HCT116 (cell line): ENCODE data around the gene ACCSL. TPM values are rescaled to one million over a fixed set of nuclear protein-coding genes. Genes with fewer than 3 reads are reported as not detected.

ENCODE experiments used
- ATAC-seq: fragments of 200-7000 bp; cut with Tn5 transposase; 2 replicates; pipeline ENCODE4 v1.9.1; 2020; ENCODE audit warnings: mild to moderate bottlenecking, moderate library complexity
- BruUV-seq: library from RNA; stranded (reverse); fragments of 400-500 nt; replicated peaks from 2 replicates; lab custom pipeline; 2021; lab: Mats Ljungman, UMichigan
- CTCF ChIA-PET: fragments of 300-600 bp; sonication (Branson Sonifier 250); formaldehyde crosslinking; loops from one replicate; lab custom pipeline; 2021; ENCODE audit warnings: antibody characterized with exemption; lab: Charles Lee
- POLR2A ChIA-PET: fragments of 300-600, 350-600 bp; sonication (Branson Sonifier 250); formaldehyde crosslinking; loops from one replicate; lab custom pipeline; 2021; ENCODE audit warnings: antibody characterized with exemption; lab: Charles Lee
- RAD21 ChIA-PET, 2 experiments: fragments of 300-600 bp; sonication (Branson Sonifier 250); formaldehyde crosslinking; loops; one replicate each; lab custom pipeline; 2023; ENCODE audit warnings: low total read pairs in 2 of 2; ENCODE audit not compliant: uncharacterized antibody in 2 of 2, unreplicated experiment in 2 of 2, low non-redundant PET in 1 of 2; lab: Charles Lee
- DNase-seq: peaks from one replicate; pipeline ENCODE4 v3.0.0-alpha.2; 2010; ENCODE audit warnings: low read depth, low spot score
- H2AFZ ChIP-seq: fragments of 200-600 bp; shearing (Covaris generic), sonication (generic); 2 replicates; pipeline ENCODE4 v1.6.1; 2017; ENCODE audit warnings: low read depth, mixed run types, mixed read lengths, antibody characterized with exemption, low read length; ENCODE audit not compliant: poor library complexity, severe bottlenecking
- H3K27ac ChIP-seq: 2 replicates; pipeline ENCODE4 v1.5.1; 2012; ENCODE audit warnings: low read depth, low read length
- H3K27me3 ChIP-seq: fragments of 200-600 bp; sonication (generic); 2 replicates; pipeline ENCODE4 v1.6.1; 2016; ENCODE audit warnings: mixed run types, low read length, mixed read lengths; ENCODE audit not compliant: insufficient read depth
- H3K36me3 ChIP-seq, 2 experiments: fragments of 200-500 bp in 1 of 2; fragments of 200-600 bp in 1 of 2; sonication (Bioruptor generic) in 1 of 2; sonication (generic) in 1 of 2; 2 replicates each; pipeline versions ENCODE4 v1.5.1 to v1.6.1; 2014 to 2016; ENCODE audit warnings: low read length in 2 of 2, inconsistent platforms in 1 of 2, mixed read lengths in 1 of 2, mixed run types in 1 of 2; ENCODE audit not compliant: insufficient read depth in 2 of 2, control insufficient read depth in 1 of 2
- H3K4me1 ChIP-seq, 2 experiments: fragments of 200-600 bp in 1 of 2; sonication (generic) in 1 of 2; 2 replicates each; pipeline versions ENCODE4 v1.5.1 to v1.6.1; 2012 to 2017; ENCODE audit warnings: low read length in 2 of 2, inconsistent platforms in 1 of 2, mild to moderate bottlenecking in 1 of 2, mixed read lengths in 1 of 2, mixed run types in 1 of 2, moderate library complexity in 1 of 2; ENCODE audit not compliant: insufficient read depth in 2 of 2, control insufficient read depth in 1 of 2
- H3K4me2 ChIP-seq: fragments of 200-600 bp; sonication (generic); 2 replicates; pipeline ENCODE4 v1.6.1; 2017; ENCODE audit warnings: mixed run types, low read length, mixed read lengths
- H3K4me3 ChIP-seq, 2 experiments: fragments of 200-600 bp in 1 of 2; sonication (generic) in 1 of 2; replicated peaks in 1 of 2; 2 replicates each; pipeline ENCODE4 v1.5.1; 2011 to 2016; ENCODE audit warnings: low read length in 2 of 2, control low read depth in 1 of 2, low read depth in 1 of 2, mild to moderate bottlenecking in 1 of 2, mixed read lengths in 1 of 2, mixed run types in 1 of 2
- H3K79me2 ChIP-seq: fragments of 200-600 bp; sonication (generic); 2 replicates; pipeline ENCODE4 v1.6.1; 2017; ENCODE audit warnings: mild to moderate bottlenecking, mixed run types, low read length, moderate library complexity, mixed read lengths; ENCODE audit not compliant: insufficient read depth
- H3K9ac ChIP-seq: fragments of 200-600 bp; sonication (generic); 2 replicates; pipeline ENCODE4 v1.6.1; 2016; ENCODE audit warnings: low read length, mixed read lengths
- H3K9me2 ChIP-seq: fragments of 200-600 bp; sonication (generic), shearing (Covaris generic); 2 replicates; pipeline ENCODE4 v1.6.1; 2017; ENCODE audit warnings: mixed run types, mild to moderate bottlenecking, moderate library complexity; ENCODE audit not compliant: insufficient read depth
- H3K9me3 ChIP-seq, 2 experiments: fragments of 200-500 bp in 1 of 2; fragments of 200-600 bp in 1 of 2; sonication (Bioruptor generic) in 1 of 2; sonication (generic) in 1 of 2; 2 replicates each; pipeline ENCODE4 v1.6.1; 2014 to 2017; ENCODE audit warnings: low read length in 2 of 2, mixed read lengths in 2 of 2, inconsistent platforms in 1 of 2, low read depth in 1 of 2, mild to moderate bottlenecking in 1 of 2, mixed run types in 1 of 2, moderate library complexity in 1 of 2; ENCODE audit not compliant: control insufficient read depth in 1 of 2, insufficient read depth in 1 of 2
- H4K20me1 ChIP-seq: fragments of 200-600 bp; sonication (generic), shearing (Covaris generic); 2 replicates; pipeline ENCODE4 v1.6.1; 2017; ENCODE audit warnings: mixed run types, mild to moderate bottlenecking, moderate library complexity; ENCODE audit not compliant: insufficient read depth
- CBX3 ChIP-seq: IDR thresholded peaks from 2 replicates; pipeline ENCODE4 v1.6.1; 2012; ENCODE audit warnings: low read depth
- CEBPB ChIP-seq: IDR thresholded peaks from 2 replicates; pipeline ENCODE4 v1.6.1; 2012; ENCODE audit warnings: low read depth
- EGR1 ChIP-seq: IDR thresholded peaks from 2 replicates; pipeline ENCODE4 v1.6.1; 2012; ENCODE audit warnings: low read depth
- EZH2 ChIP-seq: fragments of 200-600 bp; sonication (generic); IDR thresholded peaks from 2 replicates; pipeline ENCODE4 v1.6.1; 2017; ENCODE audit warnings: antibody characterized with exemption, mixed run types
- EZH2phosphoT487 ChIP-seq: fragments of 200-600 bp; IDR thresholded peaks from 2 replicates; pipeline ENCODE4 v1.6.1; 2018; ENCODE audit warnings: antibody characterized with exemption, borderline replicate concordance
- FOSL1 ChIP-seq: IDR thresholded peaks from 2 replicates; pipeline ENCODE4 v1.6.1; 2012; ENCODE audit warnings: low read depth
- JUND ChIP-seq: IDR thresholded peaks from 2 replicates; pipeline ENCODE4 v1.6.1; 2012
- POLR2AphosphoS5 ChIP-seq: IDR thresholded peaks from 2 replicates; pipeline ENCODE4 v1.6.1; 2011; ENCODE audit warnings: mild to moderate bottlenecking, low read depth, low read length, moderate library complexity
- RAD21 ChIP-seq: IDR thresholded peaks from 2 replicates; pipeline ENCODE4 v1.6.1; 2012; ENCODE audit warnings: low read depth, mild to moderate bottlenecking
- SIN3A ChIP-seq: IDR thresholded peaks from 2 replicates; pipeline ENCODE4 v1.6.1; 2012; ENCODE audit warnings: low read depth
- SP1 ChIP-seq: IDR thresholded peaks from 2 replicates; pipeline ENCODE4 v1.6.1; 2012; ENCODE audit warnings: low read depth
- SRF ChIP-seq: IDR thresholded peaks from 2 replicates; pipeline ENCODE4 v1.6.1; 2012; ENCODE audit warnings: low read depth
- YY1 ChIP-seq: IDR thresholded peaks from 2 replicates; pipeline ENCODE4 v1.6.1; 2011; ENCODE audit warnings: low read length, low read depth, moderate library complexity, mild to moderate bottlenecking; ENCODE audit not compliant: insufficient replicate concordance; ENCODE audit errors: extremely low read depth
- ZNF274 ChIP-seq: fragments of 200-500 bp; sonication (Bioruptor generic); IDR thresholded peaks from 2 replicates; pipeline ENCODE4 v1.6.1; 2014; ENCODE audit warnings: mild to moderate bottlenecking, low read depth, low read length, inconsistent platforms
- intact Hi-C: fragments of 100-400 bp; cut with micrococcal nuclease; formaldehyde crosslinking; loops from 2 replicates; pipeline ENCODE4 v1.10.0; 2022
- total RNA-seq: library from RNA; stranded (reverse); gene quantifications from one replicate; pipeline ENCODE4 v1.2.1, GENCODE V29; 2021; ENCODE audit not compliant: unreplicated experiment
- TF ChIP-seq, protein P1 (sequence below): IDR thresholded peaks from 2 replicates; pipeline ENCODE4 v1.6.1; 2012
- TF ChIP-seq, protein P2 (sequence below): IDR thresholded peaks from 2 replicates; pipeline ENCODE4 v1.6.1; 2012; ENCODE audit warnings: low read depth
- TF ChIP-seq, protein P3 (sequence below), 3 experiments: fragments of 200-600 bp in 1 of 3; sonication (generic) in 1 of 3; IDR thresholded peaks in 2 of 3; conservative IDR thresholded peaks in 1 of 3; 2 replicates each; pipeline ENCODE4 v1.5.1; 2012 to 2017; ENCODE audit warnings: low read depth in 2 of 3, low read length in 2 of 3, antibody characterized with exemption in 1 of 3, borderline replicate concordance in 1 of 3, control low read depth in 1 of 3, mild to moderate bottlenecking in 1 of 3, mixed read lengths in 1 of 3, mixed run types in 1 of 3, moderate library complexity in 1 of 3; ENCODE audit not compliant: insufficient read depth in 1 of 3
- TF ChIP-seq, protein P4 (sequence below): IDR thresholded peaks from 2 replicates; pipeline ENCODE4 v1.6.1; 2011; ENCODE audit warnings: mild to moderate bottlenecking, low read length, moderate library complexity; ENCODE audit not compliant: insufficient replicate concordance; ENCODE audit errors: extremely low read depth

The ACCSL gene
- total RNA-seq, 1 experiment from 2014 or later: not detected

DNA sequence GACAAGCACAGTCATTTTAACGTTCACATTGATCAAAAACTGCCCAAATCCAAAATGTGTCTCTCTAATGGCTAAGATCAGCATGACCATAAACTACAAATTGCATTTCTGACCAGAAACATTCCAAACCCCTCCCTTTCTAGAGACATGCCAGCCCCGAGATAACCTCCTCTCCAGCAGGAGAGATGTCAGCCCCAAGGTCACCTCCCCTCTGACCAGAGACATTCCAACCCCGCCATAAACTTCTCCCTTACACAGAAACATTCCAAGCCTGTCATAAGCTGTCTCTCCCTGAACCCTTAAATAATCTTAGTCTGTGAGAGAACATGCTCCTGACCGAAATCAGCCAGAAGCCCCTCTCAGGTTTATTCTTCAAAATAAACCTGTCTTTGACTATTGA lies 41.1 kb downstream of the ACCSL start:
- H2AFZ ChIP-seq: no peak overlapping the region
- no peak for ATAC-seq
- CTCF ChIA-PET: no interaction called here
- no peaks in the 10 kb centered on the region for H4K20me1 ChIP-seq
- no peaks in the 10 kb centered on the region; a peak in 1 of 4 replicates for H3K9me3 ChIP-seq
- no peaks in the 10 kb centered on the region for H3K9me2 ChIP-seq
- no peak overlapping the region for H3K4me2 ChIP-seq
- H3K79me2 ChIP-seq: no peaks in the 10 kb centered on the region
- no peak overlapping the region for H3K4me3 ChIP-seq
- no peak overlapping the region for H3K9ac ChIP-seq
- no TSS peak for BruUV-seq
- no peak for DNase-seq
- no peaks in the 10 kb centered on the region for H3K27me3 ChIP-seq
- TF ChIP-seq EZH2phosphoT487: no peak
- TF ChIP-seq CBX3: no peak
- TF ChIP-seq, protein P1, sequence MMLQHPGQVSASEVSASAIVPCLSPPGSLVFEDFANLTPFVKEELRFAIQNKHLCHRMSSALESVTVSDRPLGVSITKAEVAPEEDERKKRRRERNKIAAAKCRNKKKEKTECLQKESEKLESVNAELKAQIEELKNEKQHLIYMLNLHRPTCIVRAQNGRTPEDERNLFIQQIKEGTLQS: no peak
- TF ChIP-seq, protein P2, sequence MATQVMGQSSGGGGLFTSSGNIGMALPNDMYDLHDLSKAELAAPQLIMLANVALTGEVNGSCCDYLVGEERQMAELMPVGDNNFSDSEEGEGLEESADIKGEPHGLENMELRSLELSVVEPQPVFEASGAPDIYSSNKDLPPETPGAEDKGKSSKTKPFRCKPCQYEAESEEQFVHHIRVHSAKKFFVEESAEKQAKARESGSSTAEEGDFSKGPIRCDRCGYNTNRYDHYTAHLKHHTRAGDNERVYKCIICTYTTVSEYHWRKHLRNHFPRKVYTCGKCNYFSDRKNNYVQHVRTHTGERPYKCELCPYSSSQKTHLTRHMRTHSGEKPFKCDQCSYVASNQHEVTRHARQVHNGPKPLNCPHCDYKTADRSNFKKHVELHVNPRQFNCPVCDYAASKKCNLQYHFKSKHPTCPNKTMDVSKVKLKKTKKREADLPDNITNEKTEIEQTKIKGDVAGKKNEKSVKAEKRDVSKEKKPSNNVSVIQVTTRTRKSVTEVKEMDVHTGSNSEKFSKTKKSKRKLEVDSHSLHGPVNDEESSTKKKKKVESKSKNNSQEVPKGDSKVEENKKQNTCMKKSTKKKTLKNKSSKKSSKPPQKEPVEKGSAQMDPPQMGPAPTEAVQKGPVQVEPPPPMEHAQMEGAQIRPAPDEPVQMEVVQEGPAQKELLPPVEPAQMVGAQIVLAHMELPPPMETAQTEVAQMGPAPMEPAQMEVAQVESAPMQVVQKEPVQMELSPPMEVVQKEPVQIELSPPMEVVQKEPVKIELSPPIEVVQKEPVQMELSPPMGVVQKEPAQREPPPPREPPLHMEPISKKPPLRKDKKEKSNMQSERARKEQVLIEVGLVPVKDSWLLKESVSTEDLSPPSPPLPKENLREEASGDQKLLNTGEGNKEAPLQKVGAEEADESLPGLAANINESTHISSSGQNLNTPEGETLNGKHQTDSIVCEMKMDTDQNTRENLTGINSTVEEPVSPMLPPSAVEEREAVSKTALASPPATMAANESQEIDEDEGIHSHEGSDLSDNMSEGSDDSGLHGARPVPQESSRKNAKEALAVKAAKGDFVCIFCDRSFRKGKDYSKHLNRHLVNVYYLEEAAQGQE: no peak
- TF ChIP-seq POLR2AphosphoS5: no peak
- no peak for TF ChIP-seq SIN3A
- TF ChIP-seq CEBPB: no peak
- no peak for TF ChIP-seq EGR1
- no peak for TF ChIP-seq SP1
- no peak for TF ChIP-seq ZNF274
- TF ChIP-seq FOSL1: no peak
- TF ChIP-seq RAD21: no peak
- no peak for TF ChIP-seq SRF
- TF ChIP-seq, protein P3, sequence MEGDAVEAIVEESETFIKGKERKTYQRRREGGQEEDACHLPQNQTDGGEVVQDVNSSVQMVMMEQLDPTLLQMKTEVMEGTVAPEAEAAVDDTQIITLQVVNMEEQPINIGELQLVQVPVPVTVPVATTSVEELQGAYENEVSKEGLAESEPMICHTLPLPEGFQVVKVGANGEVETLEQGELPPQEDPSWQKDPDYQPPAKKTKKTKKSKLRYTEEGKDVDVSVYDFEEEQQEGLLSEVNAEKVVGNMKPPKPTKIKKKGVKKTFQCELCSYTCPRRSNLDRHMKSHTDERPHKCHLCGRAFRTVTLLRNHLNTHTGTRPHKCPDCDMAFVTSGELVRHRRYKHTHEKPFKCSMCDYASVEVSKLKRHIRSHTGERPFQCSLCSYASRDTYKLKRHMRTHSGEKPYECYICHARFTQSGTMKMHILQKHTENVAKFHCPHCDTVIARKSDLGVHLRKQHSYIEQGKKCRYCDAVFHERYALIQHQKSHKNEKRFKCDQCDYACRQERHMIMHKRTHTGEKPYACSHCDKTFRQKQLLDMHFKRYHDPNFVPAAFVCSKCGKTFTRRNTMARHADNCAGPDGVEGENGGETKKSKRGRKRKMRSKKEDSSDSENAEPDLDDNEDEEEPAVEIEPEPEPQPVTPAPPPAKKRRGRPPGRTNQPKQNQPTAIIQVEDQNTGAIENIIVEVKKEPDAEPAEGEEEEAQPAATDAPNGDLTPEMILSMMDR (IDR thresholded peaks at IDR 0.05 in 2 of 3, conservative IDR thresholded peaks at IDR 0.05 in 1 of 3; ENCODE audit: borderline replicate concordance in 1 of 3, insufficient read depth in 1 of 3, low read depth in 2 of 3, low read length in 2 of 3): no peak
- no peak for TF ChIP-seq EZH2
- TF ChIP-seq JUND: no peak
- TF ChIP-seq, protein P4, sequence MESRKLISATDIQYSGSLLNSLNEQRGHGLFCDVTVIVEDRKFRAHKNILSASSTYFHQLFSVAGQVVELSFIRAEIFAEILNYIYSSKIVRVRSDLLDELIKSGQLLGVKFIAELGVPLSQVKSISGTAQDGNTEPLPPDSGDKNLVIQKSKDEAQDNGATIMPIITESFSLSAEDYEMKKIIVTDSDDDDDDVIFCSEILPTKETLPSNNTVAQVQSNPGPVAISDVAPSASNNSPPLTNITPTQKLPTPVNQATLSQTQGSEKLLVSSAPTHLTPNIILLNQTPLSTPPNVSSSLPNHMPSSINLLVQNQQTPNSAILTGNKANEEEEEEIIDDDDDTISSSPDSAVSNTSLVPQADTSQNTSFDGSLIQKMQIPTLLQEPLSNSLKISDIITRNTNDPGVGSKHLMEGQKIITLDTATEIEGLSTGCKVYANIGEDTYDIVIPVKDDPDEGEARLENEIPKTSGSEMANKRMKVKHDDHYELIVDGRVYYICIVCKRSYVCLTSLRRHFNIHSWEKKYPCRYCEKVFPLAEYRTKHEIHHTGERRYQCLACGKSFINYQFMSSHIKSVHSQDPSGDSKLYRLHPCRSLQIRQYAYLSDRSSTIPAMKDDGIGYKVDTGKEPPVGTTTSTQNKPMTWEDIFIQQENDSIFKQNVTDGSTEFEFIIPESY: no peak
- no peak for TF ChIP-seq YY1
- POLR2A ChIA-PET: no interaction called here
- intact Hi-C loops: no loop called here
- H3K27ac ChIP-seq: no peak overlapping the region
- H3K4me1 ChIP-seq: no peaks in the 10 kb centered on the region
- RAD21 ChIA-PET: no interaction called here
- no peaks in the 10 kb centered on the region for H3K36me3 ChIP-seq
